HUES6 (cell line): ENCODE results near the gene RRAGD.

ENCODE experiments used
- H3K27ac ChIP-seq: 2 replicates; pipeline ENCODE4 v1.7.0; 2013; ENCODE audit warnings: low read depth, mild to moderate bottlenecking, low read length, inconsistent platforms
- H3K27me3 ChIP-seq: 2 replicates; pipeline ENCODE4 v1.6.1; 2013; ENCODE audit warnings: low read length; ENCODE audit not compliant: control insufficient read depth, insufficient read depth
- H3K36me3 ChIP-seq: 2 replicates; pipeline ENCODE4 v1.6.1; 2013; ENCODE audit warnings: low read length; ENCODE audit not compliant: control insufficient read depth, insufficient read depth
- H3K4me1 ChIP-seq: 2 replicates; pipeline ENCODE4 v1.6.1; 2013; ENCODE audit warnings: low read length; ENCODE audit not compliant: control insufficient read depth, insufficient read depth
- H3K4me3 ChIP-seq: 2 replicates; pipeline ENCODE4 v1.5.1; 2013; ENCODE audit warnings: low read depth, low read length
- H3K9ac ChIP-seq: one replicate; pipeline ENCODE4 v1.6.1; 2013; ENCODE audit warnings: mild to moderate bottlenecking, low read length
- H3K9me3 ChIP-seq: 2 replicates; pipeline ENCODE4 v1.6.1; 2013; ENCODE audit warnings: low read depth, low read length; ENCODE audit not compliant: control insufficient read depth, insufficient read depth

Gene RRAGD

GRCh38 chr6:89314692-89315091 lies 97.4 kb downstream of the RRAGD start:
- Histone ChIP-seq H3K36me3 (no peaks in the 10 kb centered on the region), H3K27ac (no peak overlapping the region), H3K4me1 (peaks cover 20% of the 10 kb centered on the region), H3K27me3 (no peaks in the 10 kb centered on the region), H3K9ac (no peak overlapping the region), H3K4me3 (no peak overlapping the region), H3K9me3 (0 out of 2 replicates have a peak, but pooled peaks cover under 1% of the 10 kb centered on the region)
